Caco-2 (cell line): ENCODE data around the gene STK25. TPM values are rescaled to one million over a fixed set of nuclear protein-coding genes. Genes with fewer than 3 reads are reported as not detected.

ENCODE experiments used
- BruUV-seq: library from RNA; stranded (reverse); fragments of 400-500 nt; replicated peaks from 2 replicates; lab custom pipeline; 2021; lab: Mats Ljungman, UMichigan
- CTCF ChIA-PET: fragments of 300-600 bp; sonication (Branson Sonifier 250); formaldehyde crosslinking; loops from one replicate; lab custom pipeline; 2022; ENCODE audit warnings: antibody characterized with exemption; lab: Charles Lee
- POLR2A ChIA-PET: fragments of 300-600 bp; sonication (Branson Sonifier 250); formaldehyde crosslinking; loops from one replicate; lab custom pipeline; 2022; ENCODE audit warnings: antibody characterized with exemption; lab: Charles Lee
- DNase-seq, 2 experiments: peaks; one replicate each; pipeline versions ENCODE4 v3.0.0 to v3.0.0-alpha.2; 2020 to 2022
- H3K27me3 ChIP-seq: replicated peaks from 2 replicates; pipeline ENCODE4 v1.6.0; 2011; ENCODE audit warnings: low read length; ENCODE audit not compliant: control insufficient read depth, insufficient read depth
- H3K36me3 ChIP-seq: 2 replicates; pipeline ENCODE4 v1.5.1; 2011; ENCODE audit warnings: low read length; ENCODE audit not compliant: control insufficient read depth, insufficient read depth
- H3K4me1 ChIP-seq: fragments of 250-450 bp; sonication (Bioruptor Pico); 2 replicates; pipeline ENCODE4 v1.5.1; 2020; ENCODE audit warnings: mild to moderate bottlenecking
- H3K4me3 ChIP-seq: 2 replicates; pipeline ENCODE4 v1.5.1; 2011; ENCODE audit warnings: low read depth, mild to moderate bottlenecking, control low read depth, low read length
- H3K9me3 ChIP-seq: fragments of 250-450 bp; sonication (Bioruptor Pico); 2 replicates; pipeline ENCODE4 v1.5.1; 2020; ENCODE audit warnings: mild to moderate bottlenecking, moderate library complexity
- H3K27ac Mint-ChIP-seq: one replicate; pipeline ENCODE4 v1.8.0; 2022; ENCODE audit warnings: mixed read lengths; ENCODE audit not compliant: unreplicated experiment
- H3K27me3 Mint-ChIP-seq: one replicate; pipeline ENCODE4 v1.8.0; 2022; ENCODE audit warnings: mixed read lengths; ENCODE audit not compliant: insufficient read depth, unreplicated experiment
- H3K36me3 Mint-ChIP-seq: one replicate; pipeline ENCODE4 v1.8.0; 2022; ENCODE audit warnings: mild to moderate bottlenecking, mixed read lengths; ENCODE audit not compliant: insufficient read depth, unreplicated experiment
- H3K4me1 Mint-ChIP-seq: one replicate; pipeline ENCODE4 v1.8.0; 2022; ENCODE audit warnings: low read depth, mixed read lengths; ENCODE audit not compliant: unreplicated experiment
- H3K4me3 Mint-ChIP-seq: one replicate; pipeline ENCODE4 v1.8.0; 2022; ENCODE audit warnings: mild to moderate bottlenecking, moderate library complexity, mixed read lengths; ENCODE audit not compliant: unreplicated experiment
- H3K9me3 Mint-ChIP-seq: one replicate; pipeline ENCODE4 v1.8.0; 2022; ENCODE audit warnings: mixed read lengths; ENCODE audit not compliant: unreplicated experiment
- CTCF ChIP-seq, 2 experiments: fragments of 200-600 bp in 1 of 2; IDR thresholded peaks; 1 replicate in 1 of 2; 2 replicates in 1 of 2; pipeline versions ENCODE4 v1.5.1 to v1.8.0; 2011 to 2022; ENCODE audit warnings: antibody characterized with exemption in 1 of 2, control low read depth in 1 of 2, inconsistent platforms in 1 of 2, low read depth in 1 of 2, low read length in 1 of 2, mild to moderate bottlenecking in 1 of 2, moderate library complexity in 1 of 2; ENCODE audit not compliant: insufficient read depth in 1 of 2, severe bottlenecking in 1 of 2, unreplicated experiment in 1 of 2
- intact Hi-C: fragments of 100-400 bp; cut with micrococcal nuclease; formaldehyde crosslinking; loops from one replicate; pipeline ENCODE4 v1.10.0; 2022; ENCODE audit not compliant: unreplicated experiment
- total RNA-seq: library from RNA; stranded (reverse); gene quantifications from 2 replicates; pipeline ENCODE4 v1.2.3, GENCODE V29; 2022

The STK25 gene
- total RNA-seq, 1 experiment from 2014 or later = 92.6 TPM

- no peaks in the 10 kb centered on the region for H3K4me1 ChIP-seq
- no peak for DNase-seq
- ChIA-PET CTCF (no interaction called here), POLR2A (no interaction called here)
- no peak for TF ChIP-seq CTCF (IDR thresholded peaks at IDR 0.05; ENCODE audit: insufficient read depth in 1 of 2, low read depth in 1 of 2, low read length in 1 of 2, severe bottlenecking in 1 of 2, unreplicated experiment in 1 of 2)
- no peak overlapping the region for H3K4me3 ChIP-seq
- Mint-ChIP-seq H3K9me3 (no peaks in the 10 kb centered on the region), H3K27me3 (no peaks in the 10 kb centered on the region), H3K4me1 (no peaks in the 10 kb centered on the region), H3K36me3 (peaks cover 38% of the 10 kb centered on the region), H3K27ac (no peak overlapping the region), H3K4me3 (no peak overlapping the region)
- H3K36me3 ChIP-seq = no peaks in the 10 kb centered on the region; the same call in 1 of the 2 replicates
- no TSS peak for BruUV-seq
- no peaks in the 10 kb centered on the region for H3K9me3 ChIP-seq
- H3K27me3 ChIP-seq = no peaks in the 10 kb centered on the region
- intact Hi-C loops = no loop called here
Observed at GRCh38 chr2:241500016-241500415, 8.4 kb downstream of the STK25 start.

GRCh38 chr2:241499146-241499965 is 9.0 kb downstream of the STK25 start:
- Histone ChIP-seq H3K4me3 (no peak overlapping the region), H3K4me1 (no peaks in the 10 kb centered on the region), H3K9me3 (no peaks in the 10 kb centered on the region), H3K27me3 (no peaks in the 10 kb centered on the region), H3K36me3 (no peaks in the 10 kb centered on the region; the same call in 1 of the 2 replicates)
- no peaks in the 10 kb centered on the region for H3K4me1 Mint-ChIP-seq
- no peak for DNase-seq
- peaks cover 39% of the 10 kb centered on the region for H3K36me3 Mint-ChIP-seq
- H3K27ac Mint-ChIP-seq = no peak overlapping the region
- H3K27me3 Mint-ChIP-seq = no peaks in the 10 kb centered on the region
- CTCF ChIA-PET = no interaction called here
- intact Hi-C loops = no loop called here
- TSS peak; percentile 13 for BruUV-seq
- POLR2A ChIA-PET = no interaction called here
- H3K9me3 Mint-ChIP-seq = no peaks in the 10 kb centered on the region
- H3K4me3 Mint-ChIP-seq = no peak overlapping the region
- TF ChIP-seq CTCF (IDR thresholded peaks at IDR 0.05; ENCODE audit: insufficient read depth in 1 of 2, low read depth in 1 of 2, low read length in 1 of 2, severe bottlenecking in 1 of 2, unreplicated experiment in 1 of 2) = no peak

- H3K4me3 Mint-ChIP-seq = no peak overlapping the region
- peaks cover 39% of the 10 kb centered on the region for H3K36me3 Mint-ChIP-seq
- no peaks in the 10 kb centered on the region; the same call in 1 of the 2 replicates for H3K36me3 ChIP-seq
- no peak for TF ChIP-seq CTCF (IDR thresholded peaks at IDR 0.05; ENCODE audit: insufficient read depth in 1 of 2, low read depth in 1 of 2, low read length in 1 of 2, severe bottlenecking in 1 of 2, unreplicated experiment in 1 of 2)
- intact Hi-C loops = no loop called here
- H3K4me1 ChIP-seq = no peaks in the 10 kb centered on the region
- H3K9me3 Mint-ChIP-seq = no peaks in the 10 kb centered on the region
- H3K27ac Mint-ChIP-seq = no peak overlapping the region
- POLR2A ChIA-PET = no interaction called here
- no peaks in the 10 kb centered on the region for H3K27me3 ChIP-seq
- H3K9me3 ChIP-seq = no peaks in the 10 kb centered on the region
- no peak overlapping the region for H3K4me3 ChIP-seq
- CTCF ChIA-PET = no interaction called here
- H3K4me1 Mint-ChIP-seq = no peaks in the 10 kb centered on the region
- BruUV-seq = no TSS peak
- no peaks in the 10 kb centered on the region for H3K27me3 Mint-ChIP-seq
- no peak for DNase-seq
Observed at GRCh38 chr2:241498115-241499070, 10.0 kb downstream of the STK25 start.
